Thoracic aorta (tissue), 2 donors: Measurements from ENCODE around the gene CAPN12. TPM values are rescaled to one million over a fixed set of nuclear protein-coding genes. Genes with fewer than 3 reads are reported as not detected.
A peak's percentile ranks its signal among the peaks of the same experiment; 100 is the strongest.
"Not testable (repeated sequence)": the region's sequence is repeated elsewhere in the genome, so short reads cannot be mapped to it uniquely, and the experiment has no call there.

Experiments
- ATAC-seq: fragments of 150-250 bp; one replicate; pipeline ENCODE4 v1.8.0; 2017; ENCODE audit warnings: low read depth; ENCODE audit not compliant: insufficient number of reproducible peaks, low FRiP score
- DNase-seq: peaks from one replicate; pipeline ENCODE4 v3.0.0-alpha.2; 2020; ENCODE audit warnings: low spot score
- H3K27ac ChIP-seq, 2 donors: fragments of 200-600 bp; sonication (generic); 1 replicate in 1 of 2; 2 replicates in 1 of 2; pipeline ENCODE4 v1.5.1; 2016; ENCODE audit warnings: mild to moderate bottlenecking in 2 of 2, moderate library complexity in 2 of 2
- H3K27me3 ChIP-seq: fragments of 200-600 bp; sonication (generic); replicated peaks from 2 replicates; pipeline ENCODE4 v1.6.0; 2016; ENCODE audit warnings: mild to moderate bottlenecking; ENCODE audit not compliant: insufficient read depth
- H3K36me3 ChIP-seq: fragments of 200-600 bp; sonication (generic); one replicate; pipeline ENCODE4 v1.5.1; 2016
- H3K4me1 ChIP-seq, 2 donors: fragments of 200-600 bp; sonication (generic); 1 replicate in 1 of 2; 2 replicates in 1 of 2; pipeline versions ENCODE4 v1.5.1 to v1.6.0; 2016; ENCODE audit warnings: low read depth in 2 of 2, mild to moderate bottlenecking in 1 of 2; ENCODE audit not compliant: control insufficient read depth in 1 of 2
- H3K4me3 ChIP-seq: fragments of 200-600 bp; sonication (generic); 2 replicates; pipeline ENCODE4 v1.5.1; 2016; ENCODE audit warnings: mild to moderate bottlenecking
- H3K9me3 ChIP-seq: fragments of 200-600 bp; sonication (generic); 2 replicates; pipeline ENCODE4 v1.5.1; 2016
- CTCF ChIP-seq: fragments of 200-600 bp; sonication (generic); IDR thresholded peaks from one replicate; pipeline ENCODE4 v1.5.1; 2019; ENCODE audit warnings: antibody characterized with exemption
- total RNA-seq, 2 donors: library from RNA; depleted of rRNA; stranded (reverse); fragments of >200 nt; gene quantifications; one replicate each; pipeline versions ENCODE4 v1.1.0 to v1.2.3, GENCODE V29; 2016

CAPN12 gene
- total RNA-seq, 2 donors from 2014 or later: 0.81 to 2.1 TPM

DNA sequence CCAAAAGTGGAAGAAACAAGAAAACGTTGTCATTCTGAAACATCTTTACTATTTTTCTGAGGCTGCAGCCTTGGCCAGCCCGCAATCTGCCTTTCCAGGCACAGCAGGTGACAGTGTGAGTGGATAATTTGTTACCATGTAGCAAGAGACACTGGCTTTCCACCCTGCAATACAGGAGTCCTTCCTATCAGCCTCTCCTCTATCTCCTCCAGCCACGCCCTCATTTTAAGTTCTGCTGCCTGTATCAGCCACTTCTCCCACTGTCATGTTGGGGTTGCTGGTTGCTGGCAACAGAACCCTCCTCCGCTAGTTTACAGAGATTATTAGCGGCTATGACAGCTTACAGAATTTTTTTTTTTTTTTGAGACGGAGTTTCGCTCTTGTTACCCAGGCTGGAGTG lies 36.8 kb upstream of the CAPN12 start:
- H3K27ac ChIP-seq: no peak overlapping the region
- no peak for ATAC-seq
- H3K4me3 ChIP-seq: no peak overlapping the region
- no peaks in the 10 kb centered on the region for H3K36me3 ChIP-seq
- no peaks in the 10 kb centered on the region for H3K9me3 ChIP-seq
- no peaks in the 10 kb centered on the region for H3K4me1 ChIP-seq
- TF ChIP-seq CTCF: no peak
- DNase-seq: no peak
- no peaks in the 10 kb centered on the region for H3K27me3 ChIP-seq

DNA sequence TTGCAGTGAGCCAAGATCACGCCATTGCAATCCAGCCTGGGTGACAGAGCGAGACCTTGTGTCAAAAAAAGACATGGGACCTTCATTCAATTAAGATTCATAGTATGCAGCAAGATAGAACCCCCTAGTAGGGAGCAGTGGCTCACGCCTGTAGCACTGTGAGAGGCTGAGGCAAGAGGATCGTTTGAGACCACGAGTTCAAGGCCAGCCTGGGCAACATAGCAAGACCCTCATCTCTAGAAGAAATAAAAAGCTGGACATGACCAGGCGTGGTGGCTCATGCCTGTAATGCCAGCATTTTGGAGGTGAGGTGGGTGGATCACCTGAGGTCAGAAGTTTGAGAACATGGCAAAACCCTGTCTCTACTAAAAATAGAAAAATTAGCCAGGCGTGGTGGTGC lies 36.2 kb upstream of the CAPN12 start:
- H3K36me3 ChIP-seq: no peaks in the 10 kb centered on the region
- no peaks in the 10 kb centered on the region for H3K9me3 ChIP-seq
- ATAC-seq (no peak), DNase-seq (no peak)
- TF ChIP-seq CTCF: no peak
- H3K4me1 ChIP-seq: no peaks in the 10 kb centered on the region
- no peak overlapping the region for H3K4me3 ChIP-seq
- no peaks in the 10 kb centered on the region for H3K27me3 ChIP-seq
- no peak overlapping the region for H3K27ac ChIP-seq

DNA sequence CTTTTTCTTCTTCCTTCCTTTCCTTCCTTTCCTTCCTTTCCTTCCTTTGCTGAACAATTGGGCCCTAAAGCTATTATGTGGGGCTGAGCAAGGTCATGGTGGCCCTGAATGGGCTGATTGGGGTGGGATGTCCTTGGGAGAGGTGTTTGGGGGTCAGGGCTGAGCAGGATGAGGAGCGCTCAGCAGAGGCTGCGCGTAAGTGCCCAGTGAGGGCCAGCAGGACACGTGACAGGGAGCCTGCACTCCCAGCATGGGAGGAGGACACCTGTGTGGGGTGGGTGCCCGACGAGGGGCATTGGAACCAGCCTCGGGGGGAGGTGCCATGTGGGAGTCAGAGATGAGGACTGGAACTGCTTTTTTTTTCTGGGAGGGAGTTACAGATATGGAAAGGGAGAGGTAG lies 34.5 kb upstream of the CAPN12 start:
- Histone ChIP-seq H3K9me3 (no peaks in the 10 kb centered on the region), H3K36me3 (no peaks in the 10 kb centered on the region), H3K4me3 (no peak overlapping the region), H3K27me3 (no peaks in the 10 kb centered on the region), H3K4me1 (no peaks in the 10 kb centered on the region), H3K27ac (no peak overlapping the region)
- no peak for DNase-seq
- no peak for ATAC-seq
- no peak for TF ChIP-seq CTCF

DNA sequence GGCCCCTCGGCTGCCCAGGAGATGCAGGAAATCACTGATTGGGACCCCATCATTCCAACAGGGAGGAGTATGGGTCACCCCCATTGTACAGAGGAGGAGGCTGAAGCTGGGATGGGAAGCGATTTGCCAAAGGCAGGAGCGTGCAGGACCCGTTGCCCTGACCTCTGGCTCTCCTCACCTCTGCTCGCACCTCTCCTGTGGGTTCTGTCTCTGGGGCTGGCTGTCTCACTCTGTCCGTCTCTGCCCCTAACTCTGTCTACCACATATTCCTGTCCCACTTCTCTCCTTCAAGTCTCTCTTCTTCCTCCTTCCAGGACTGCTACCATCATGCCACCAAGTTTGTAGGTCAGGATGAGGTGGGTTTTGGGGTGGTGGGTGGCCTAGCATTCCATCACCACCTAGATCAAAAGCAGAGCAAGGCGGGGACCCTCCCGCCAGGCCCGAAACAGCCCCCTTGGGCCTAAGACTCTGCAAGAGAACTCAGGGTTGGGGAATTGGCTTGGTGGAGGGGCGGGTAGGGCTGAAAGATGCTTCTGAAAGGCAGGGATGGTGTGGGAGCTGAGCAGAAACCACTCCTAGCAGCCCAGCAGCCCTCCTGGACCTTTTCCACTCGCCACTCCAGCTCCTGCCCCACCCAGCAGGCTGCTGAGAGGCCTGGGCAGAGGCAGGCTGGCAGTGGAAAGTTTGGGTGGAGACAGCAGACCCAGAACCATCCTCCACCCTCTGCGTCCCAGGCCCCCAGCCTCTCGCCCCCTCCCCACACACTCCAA lies 30.1 kb upstream of the CAPN12 start:
- no peak for ATAC-seq
- DNase-seq: no peak
- Histone ChIP-seq H3K4me1 (no peaks in the 10 kb centered on the region), H3K36me3 (no peaks in the 10 kb centered on the region), H3K9me3 (no peaks in the 10 kb centered on the region), H3K4me3 (no peak overlapping the region), H3K27ac (no peak overlapping the region), H3K27me3 (no peaks in the 10 kb centered on the region)
- no peak for TF ChIP-seq CTCF

GRCh38 chr19:38773469-38774177 lies 29.3 kb upstream of the CAPN12 start, which contains the start of gene LGALS7:
Gene LGALS7, minus strand, starts transcription at chr19:38773517. Its CDS starts 25 bp downstream, at chr19:38773492.
- Histone ChIP-seq H3K27ac (no peak within 1 kb of the TSS), H3K4me1 (no peaks in the 10 kb centered on the region)
- no peak for TF ChIP-seq CTCF

DNA sequence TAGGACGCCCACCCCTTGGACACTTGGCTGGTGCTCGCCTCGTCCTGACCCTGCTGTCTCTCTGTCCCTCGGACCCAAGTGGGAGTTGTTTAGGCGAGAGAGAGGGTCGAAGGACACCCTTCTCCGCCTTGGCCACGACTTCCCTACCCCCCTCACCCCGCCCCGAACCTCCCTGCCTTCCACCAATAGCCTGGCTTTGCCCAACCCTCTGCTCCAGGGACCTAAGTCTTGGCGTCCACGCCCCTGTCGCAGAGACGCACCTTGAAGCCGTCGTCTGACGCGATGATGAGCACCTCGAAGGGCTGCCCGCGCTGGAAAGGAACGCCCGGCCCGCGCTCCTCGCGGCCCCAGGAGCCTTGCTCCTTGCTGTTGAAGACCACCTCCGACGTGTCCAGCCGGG lies 27.3 kb upstream of the CAPN12 start:
- DNase-seq, ATAC-seq, H3K4me1 ChIP-seq, H3K27ac ChIP-seq, H3K36me3 ChIP-seq, H3K9me3 ChIP-seq, H3K4me3 ChIP-seq, H3K27me3 ChIP-seq: not testable (repeated sequence)

More at GRCh38 chr19:38773469-38774177, 29.3 kb upstream of the CAPN12 start, which contains the start of gene LGALS7:
- Histone ChIP-seq H3K36me3 (no peaks in the 10 kb centered on the region), H3K4me3 (no peak within 1 kb of the TSS), H3K9me3 (no peaks in the 10 kb centered on the region), H3K27me3 (no peaks in the 10 kb centered on the region)
- DNase-seq (no peak), ATAC-seq (no peak)

GRCh38 chr19:38770949-38771275 lies 26.6 kb upstream of the CAPN12 start:
- not testable (repeated sequence) for H3K27me3 ChIP-seq, H3K27ac ChIP-seq, H3K9me3 ChIP-seq, DNase-seq, H3K4me1 ChIP-seq, H3K36me3 ChIP-seq, H3K4me3 ChIP-seq
- peak; percentile 46 for ATAC-seq
